ENCODE measurements around the gene NFYA. TPM values are rescaled to one million over a fixed set of nuclear protein-coding genes. Genes with fewer than 3 reads are reported as not detected.

Gene NFYA
- total RNA-seq, 1 experiment from 2014 or later: 28.7 TPM

DNA sequence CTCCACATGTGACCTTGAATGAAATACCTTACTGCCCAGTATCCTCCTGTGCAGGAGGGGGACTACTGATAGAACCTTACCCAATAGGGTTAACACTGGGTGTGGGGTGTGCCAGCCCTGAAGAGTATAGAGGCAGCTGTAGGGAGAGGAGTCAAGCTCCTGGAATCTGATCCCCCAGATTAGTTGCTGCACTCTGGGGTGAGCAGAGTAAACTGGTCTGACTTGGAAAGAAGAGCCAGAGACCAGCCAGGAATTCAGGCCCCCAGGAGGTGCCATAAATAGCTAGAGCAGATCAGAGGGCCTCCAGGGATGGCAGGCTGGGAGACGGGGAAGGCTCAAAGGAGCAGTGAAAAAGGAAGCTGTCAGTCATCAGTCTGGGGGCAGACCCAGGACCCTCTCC is 23.3 kb upstream of the NFYA start:
- Histone ChIP-seq H3K9me3 (ENCODE audit: control insufficient read depth in 1 of 2, insufficient read depth in 1 of 2, low read depth in 1 of 2, low read length in 2 of 2) (no peaks in the 10 kb centered on the region), H3K27me3 (ENCODE audit: insufficient read depth, low read length) (no peaks in the 10 kb centered on the region), H3K4me3 (replicated peaks in 1 of 2; ENCODE audit: low read depth in 1 of 2, low read length in 2 of 2) (no peak overlapping the region), H3K4me2 (ENCODE audit: low read length) (no peak overlapping the region), H4K20me1 (ENCODE audit: insufficient read depth) (no peaks in the 10 kb centered on the region), H3K27ac (ENCODE audit: low read depth, low read length) (no peak overlapping the region), H3K9ac (ENCODE audit: low read length) (no peak overlapping the region), H3K4me1 (ENCODE audit: control insufficient read depth in 1 of 2, insufficient read depth in 2 of 2, low read length in 2 of 2) (no peaks in the 10 kb centered on the region), H3K36me3 (ENCODE audit: control insufficient read depth in 1 of 2, insufficient read depth in 2 of 2, low read length in 2 of 2) (no peaks in the 10 kb centered on the region), H3K9me2 (ENCODE audit: insufficient read depth) (no peaks in the 10 kb centered on the region), H2AFZ (ENCODE audit: low read depth, low read length, poor library complexity, severe bottlenecking) (no peak overlapping the region), H3K79me2 (ENCODE audit: insufficient read depth, low read length) (no peaks in the 10 kb centered on the region)
- ChIA-PET RAD21 (ENCODE audit: low non-redundant PET in 1 of 2, low total read pairs in 2 of 2, uncharacterized antibody in 2 of 2, unreplicated experiment in 2 of 2) (no interaction called here), POLR2A (no interaction called here), CTCF (interaction anchor here (1.8 kb wide), 1 partner anchor 11 kb away, joined by 7 read pairs; the partner anchor contains the start of gene UNC5CL)
- ATAC-seq (no peak), DNase-seq (ENCODE audit: low read depth, low spot score) (no peak)
- no TSS peak for BruUV-seq (replicated peaks)
- TF ChIP-seq POLR2A (IDR thresholded peaks at IDR 0.05; ENCODE audit: borderline replicate concordance, extremely low read depth, insufficient read depth, insufficient read length) (no peak), ZNF274 (IDR thresholded peaks at IDR 0.05; ENCODE audit: low read depth, low read length) (no peak), JUND (IDR thresholded peaks at IDR 0.05) (no peak), ZFX (IDR thresholded peaks at IDR 0.05) (no peak), TCF7L2 (IDR thresholded peaks at IDR 0.05; ENCODE audit: borderline replicate concordance, extremely low read depth, insufficient read depth, insufficient read length) (no peak), CBX3 (IDR thresholded peaks at IDR 0.05; ENCODE audit: low read depth) (no peak), ZBTB33 (IDR thresholded peaks at IDR 0.05; ENCODE audit: extremely low read depth, insufficient replicate concordance, low read length) (no peak), CEBPB (IDR thresholded peaks at IDR 0.05; ENCODE audit: low read depth) (no peak), EZH2 (IDR thresholded peaks at IDR 0.05) (no peak), ELF1 (IDR thresholded peaks at IDR 0.05; ENCODE audit: borderline replicate concordance, low read depth) (no peak), EGR1 (IDR thresholded peaks at IDR 0.05; ENCODE audit: low read depth) (no peak), SP1 (IDR thresholded peaks at IDR 0.05; ENCODE audit: low read depth) (no peak)
- TF ChIP-seq, protein P1, sequence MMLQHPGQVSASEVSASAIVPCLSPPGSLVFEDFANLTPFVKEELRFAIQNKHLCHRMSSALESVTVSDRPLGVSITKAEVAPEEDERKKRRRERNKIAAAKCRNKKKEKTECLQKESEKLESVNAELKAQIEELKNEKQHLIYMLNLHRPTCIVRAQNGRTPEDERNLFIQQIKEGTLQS (IDR thresholded peaks at IDR 0.05): no peak
- TF ChIP-seq, protein P2, sequence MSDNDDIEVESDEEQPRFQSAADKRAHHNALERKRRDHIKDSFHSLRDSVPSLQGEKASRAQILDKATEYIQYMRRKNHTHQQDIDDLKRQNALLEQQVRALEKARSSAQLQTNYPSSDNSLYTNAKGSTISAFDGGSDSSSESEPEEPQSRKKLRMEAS (IDR thresholded peaks at IDR 0.05): no peak
- intact Hi-C loops (cut with micrococcal nuclease): no loop called here

Data from HCT116 (cell line).